ENCODE results near the gene ZDHHC11. TPM values are rescaled to one million over a fixed set of nuclear protein-coding genes. Genes with fewer than 3 reads are reported as not detected.

The ZDHHC11 gene
- total and polyA plus RNA-seq, 2 experiments from 2014 or later, result 8.0 to 29.1 TPM

GRCh38 chr5:891117-891836, 40.5 kb upstream of the ZDHHC11 start (continued):
- TF ChIP-seq ZNF114 (CRISPR knock-in tag; IDR thresholded peaks at IDR 0.05), result no peak
- TF ChIP-seq REST (IDR thresholded peaks at IDR 0.05; ENCODE audit: unreplicated experiment), result no peak
- no peak for TF ChIP-seq EZH2 (IDR thresholded peaks at IDR 0.05; ENCODE audit: low read depth, unreplicated experiment)
- no peak for TF ChIP-seq STAT1 (IDR thresholded peaks at IDR 0.05; ENCODE audit: unreplicated experiment)

- Mint-ChIP-seq H3K9me3 (no peaks in the 10 kb centered on the region), H3K4me3 (no peak overlapping the region), H3K27me3 (ENCODE audit: insufficient read depth, low read depth, poor library complexity) (peaks cover 9% of the 10 kb centered on the region), H3K36me3 (ENCODE audit: low read depth) (peaks cover 88% of the 10 kb centered on the region), H3K4me1 (peaks cover 17% of the 10 kb centered on the region), H3K27ac (no peak overlapping the region)
- 0 out of 2 replicates have a peak, but pooled peaks cover 6% of the 10 kb centered on the region for H3F3A ChIP-seq (replicated peaks; ENCODE audit: low read depth)
- no peaks in the 10 kb centered on the region for H3K27me3 ChIP-seq (ENCODE audit: insufficient read depth)
- H3K4me2 ChIP-seq, result no peak overlapping the region
- H3K9me2 ChIP-seq (ENCODE audit: insufficient read depth), result no peaks in the 10 kb centered on the region
- H3K79me2 ChIP-seq (replicated peaks; ENCODE audit: insufficient read depth), result peaks cover 83% of the 10 kb centered on the region
- H2AFZ ChIP-seq, result no peak overlapping the region
- peaks cover 46% of the 10 kb centered on the region for H3K36me3 ChIP-seq (ENCODE audit: insufficient read depth)
- H4K20me1 ChIP-seq (replicated peaks; ENCODE audit: insufficient read depth), result peaks cover 29% of the 10 kb centered on the region
- no peak overlapping the region for H3K4me3 ChIP-seq
- TF ChIP-seq NANOG (IDR thresholded peaks at IDR 0.05; ENCODE audit: borderline replicate concordance) (no peak), CREB1 (CRISPR knock-in tag; IDR thresholded peaks at IDR 0.05; ENCODE audit: low read depth) (no peak), JUNB (IDR thresholded peaks at IDR 0.05; ENCODE audit: unreplicated experiment) (no peak)
- ATAC-seq (no peak), DNase-seq (ENCODE audit: low spot score) (no peak)
- H3K4me1 ChIP-seq (ENCODE audit: insufficient read depth), result peaks cover 14% of the 10 kb centered on the region; the same call in 1 of the 2 replicates
- no peak overlapping the region for H3K27ac ChIP-seq (ENCODE audit: low read depth)
Observed at GRCh38 chr5:889075-889710, 38.4 kb upstream of the ZDHHC11 start.

- Histone ChIP-seq H3K4me3 (no peak overlapping the region), H3F3A (replicated peaks; ENCODE audit: low read depth) (0 out of 2 replicates have a peak, but pooled peaks cover 6% of the 10 kb centered on the region), H3K4me1 (ENCODE audit: insufficient read depth) (peaks cover 12% of the 10 kb centered on the region; the same call in 1 of the 2 replicates), H3K4me2 (no peak overlapping the region), H3K27ac (ENCODE audit: low read depth) (no peak overlapping the region), H4K20me1 (replicated peaks; ENCODE audit: insufficient read depth) (peaks cover 29% of the 10 kb centered on the region), H3K9me2 (ENCODE audit: insufficient read depth) (no peaks in the 10 kb centered on the region), H2AFZ (no peak overlapping the region), H3K36me3 (ENCODE audit: insufficient read depth) (peaks cover 52% of the 10 kb centered on the region), H3K27me3 (ENCODE audit: insufficient read depth) (no peaks in the 10 kb centered on the region), H3K79me2 (replicated peaks; ENCODE audit: insufficient read depth) (peaks cover 82% of the 10 kb centered on the region)
- Mint-ChIP-seq H3K27ac (no peak overlapping the region), H3K36me3 (ENCODE audit: low read depth) (peaks cover 88% of the 10 kb centered on the region), H3K4me3 (no peak overlapping the region), H3K27me3 (ENCODE audit: insufficient read depth, low read depth, poor library complexity) (peaks cover 10% of the 10 kb centered on the region), H3K4me1 (peaks cover 12% of the 10 kb centered on the region), H3K9me3 (no peaks in the 10 kb centered on the region)
- ATAC-seq, result no peak
- no peak for DNase-seq (ENCODE audit: low spot score)
- TF ChIP-seq EZH2phosphoT487 (IDR thresholded peaks at IDR 0.05; ENCODE audit: unreplicated experiment) (no peak), ZNF462 (CRISPR knock-in tag; IDR thresholded peaks at IDR 0.05) (no peak), CREB1 (CRISPR knock-in tag; IDR thresholded peaks at IDR 0.05; ENCODE audit: low read depth) (no peak), EZH2 (IDR thresholded peaks at IDR 0.05; ENCODE audit: low read depth, unreplicated experiment) (no peak), NANOG (IDR thresholded peaks at IDR 0.05; ENCODE audit: borderline replicate concordance) (no peak)
Observed at GRCh38 chr5:888638-889035, 37.9 kb upstream of the ZDHHC11 start.
